GM12892 (cell line): ENCODE measurements around the gene DYNC1H1.

Experiments used
- POLR2A ChIP-seq: IDR thresholded peaks from 2 replicates; pipeline ENCODE4 v1.6.1; 2011; ENCODE audit warnings: low read depth, low read length, control low read depth
- POLR2AphosphoS5 ChIP-seq: IDR thresholded peaks from 2 replicates; pipeline ENCODE4 v1.6.1; 2011; ENCODE audit warnings: low read depth, low read length, control low read depth

GRCh38 chr14:101917413-101918017, 46.9 kb upstream of the DYNC1H1 start:
- TF ChIP-seq POLR2A (no peak), POLR2AphosphoS5 (no peak)
